ENCODE data around the gene SV2C.
"Not testable (repeated sequence)": the region's sequence is repeated elsewhere in the genome, so short reads cannot be mapped to it uniquely, and the experiment has no call there.

SV2C gene

GRCh38 chr5:76367623-76368371 is 284.6 kb downstream of the SV2C start:
- no peak for DNase-seq
- in situ Hi-C loops (cut with HindIII; ENCODE audit: low pct_ligation_motif_present, low sequenced_read_pairs) = no loop called here
- H3K27me3 ChIP-seq (replicated peaks) = no peaks in the 10 kb centered on the region

GRCh38 chr5:76368941-76369340 is 285.8 kb downstream of the SV2C start:
- DNase-seq = no peak
- no peak overlapping the region for H3K27ac ChIP-seq
- H3K4me3 ChIP-seq (ENCODE audit: low read depth, low read length) = no peak overlapping the region
- H3K27me3 ChIP-seq (replicated peaks) = no peaks in the 10 kb centered on the region
- in situ Hi-C loops (cut with HindIII; ENCODE audit: low pct_ligation_motif_present, low sequenced_read_pairs) = no loop called here
- TF ChIP-seq, protein P1, sequence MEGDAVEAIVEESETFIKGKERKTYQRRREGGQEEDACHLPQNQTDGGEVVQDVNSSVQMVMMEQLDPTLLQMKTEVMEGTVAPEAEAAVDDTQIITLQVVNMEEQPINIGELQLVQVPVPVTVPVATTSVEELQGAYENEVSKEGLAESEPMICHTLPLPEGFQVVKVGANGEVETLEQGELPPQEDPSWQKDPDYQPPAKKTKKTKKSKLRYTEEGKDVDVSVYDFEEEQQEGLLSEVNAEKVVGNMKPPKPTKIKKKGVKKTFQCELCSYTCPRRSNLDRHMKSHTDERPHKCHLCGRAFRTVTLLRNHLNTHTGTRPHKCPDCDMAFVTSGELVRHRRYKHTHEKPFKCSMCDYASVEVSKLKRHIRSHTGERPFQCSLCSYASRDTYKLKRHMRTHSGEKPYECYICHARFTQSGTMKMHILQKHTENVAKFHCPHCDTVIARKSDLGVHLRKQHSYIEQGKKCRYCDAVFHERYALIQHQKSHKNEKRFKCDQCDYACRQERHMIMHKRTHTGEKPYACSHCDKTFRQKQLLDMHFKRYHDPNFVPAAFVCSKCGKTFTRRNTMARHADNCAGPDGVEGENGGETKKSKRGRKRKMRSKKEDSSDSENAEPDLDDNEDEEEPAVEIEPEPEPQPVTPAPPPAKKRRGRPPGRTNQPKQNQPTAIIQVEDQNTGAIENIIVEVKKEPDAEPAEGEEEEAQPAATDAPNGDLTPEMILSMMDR (IDR thresholded peaks at IDR 0.05; ENCODE audit: low read depth, low read length, missing control alignments) = no peak
- H3K36me3 ChIP-seq (replicated peaks) = no peaks in the 10 kb centered on the region

More at GRCh38 chr5:76367623-76368371, 284.6 kb downstream of the SV2C start:
- no peak overlapping the region for H3K27ac ChIP-seq
- no peak overlapping the region for H3K4me3 ChIP-seq (ENCODE audit: low read depth, low read length)
- TF ChIP-seq, protein P1 (IDR thresholded peaks at IDR 0.05; ENCODE audit: low read depth, low read length, missing control alignments) = no peak
- H3K36me3 ChIP-seq (replicated peaks) = no peaks in the 10 kb centered on the region

DNA sequence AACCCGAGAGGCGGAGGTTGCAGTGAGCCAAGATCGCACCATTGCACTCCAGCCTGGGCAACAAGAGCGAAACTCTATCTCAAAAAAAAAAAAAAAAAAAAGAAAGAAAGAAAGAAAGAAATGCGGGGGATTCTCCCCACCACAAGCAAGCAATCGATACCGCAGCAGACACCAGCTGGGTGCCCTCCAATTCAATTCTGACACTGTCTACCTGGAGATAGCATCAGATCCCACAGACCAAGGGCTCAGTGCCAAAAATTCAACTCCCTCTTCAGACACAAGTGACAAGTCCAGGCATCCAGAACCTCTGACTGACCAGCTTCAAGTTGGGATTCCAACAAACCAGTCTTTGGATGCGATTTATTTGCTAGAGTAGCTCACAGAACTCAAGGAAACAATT is 286.5 kb downstream of the SV2C start:
- DNase-seq; H3K27ac ChIP-seq; H3K4me3 ChIP-seq (ENCODE audit: low read depth, low read length); H3K36me3 ChIP-seq (replicated peaks); in situ Hi-C loops (cut with HindIII; ENCODE audit: low pct_ligation_motif_present, low sequenced_read_pairs); H3K27me3 ChIP-seq (replicated peaks): not testable (repeated sequence)

DNA sequence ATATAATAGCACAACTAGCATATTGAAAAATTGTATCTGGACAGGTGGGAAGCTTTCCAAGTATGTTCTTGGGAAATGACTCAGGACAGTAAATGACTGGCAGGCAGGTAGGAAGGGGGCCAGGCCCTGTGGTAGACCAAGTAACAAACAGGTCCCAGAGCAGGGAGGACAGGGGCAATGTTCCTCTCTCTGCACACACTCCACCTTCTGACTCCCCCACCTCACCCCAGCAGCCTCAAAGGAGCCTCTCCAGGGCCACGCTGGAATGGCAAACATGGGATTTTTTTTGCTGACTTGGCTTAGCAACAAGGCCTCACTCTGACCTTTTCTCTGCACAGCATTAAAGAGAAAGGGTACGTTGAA is 288.8 kb downstream of the SV2C start:
- DNase-seq = no peak
- TF ChIP-seq, protein P1 (IDR thresholded peaks at IDR 0.05; ENCODE audit: low read depth, low read length, missing control alignments) = no peak
- H3K36me3 ChIP-seq (replicated peaks) = no peaks in the 10 kb centered on the region
- H3K4me3 ChIP-seq (ENCODE audit: low read depth, low read length) = no peak overlapping the region
- H3K27ac ChIP-seq = no peak overlapping the region
- in situ Hi-C loops (cut with HindIII; ENCODE audit: low pct_ligation_motif_present, low sequenced_read_pairs) = no loop called here
- H3K27me3 ChIP-seq (replicated peaks) = no peaks in the 10 kb centered on the region

- TF ChIP-seq, protein P1 (IDR thresholded peaks at IDR 0.05; ENCODE audit: low read depth, low read length, missing control alignments) = no peak
- in situ Hi-C loops (cut with HindIII; ENCODE audit: low pct_ligation_motif_present, low sequenced_read_pairs) = no loop called here
- Histone ChIP-seq H3K27ac (no peak overlapping the region), H3K27me3 (replicated peaks) (no peaks in the 10 kb centered on the region), H3K4me3 (ENCODE audit: low read depth, low read length) (no peak overlapping the region), H3K36me3 (replicated peaks) (no peaks in the 10 kb centered on the region)
- peak; percentile 93 for DNase-seq
Observed at GRCh38 chr5:76372323-76373054, 289.3 kb downstream of the SV2C start.

GRCh38 chr5:76376148-76376865 is 293.1 kb downstream of the SV2C start:
- TF ChIP-seq, protein P1 (IDR thresholded peaks at IDR 0.05; ENCODE audit: low read depth, low read length, missing control alignments) = no peak
- H3K27me3 ChIP-seq (replicated peaks) = no peaks in the 10 kb centered on the region
- H3K36me3 ChIP-seq (replicated peaks) = no peaks in the 10 kb centered on the region
- H3K4me3 ChIP-seq (ENCODE audit: low read depth, low read length) = no peak overlapping the region
- in situ Hi-C loops (cut with HindIII; ENCODE audit: low pct_ligation_motif_present, low sequenced_read_pairs) = no loop called here
- peak; percentile 53 for DNase-seq
- H3K27ac ChIP-seq = no peak overlapping the region

All from brain microvascular endothelial cell (primary cell).